Spleen (tissue), 11 donors: Measurements from ENCODE around the gene SEZ6L2. TPM values are rescaled to one million over a fixed set of nuclear protein-coding genes. Genes with fewer than 3 reads are reported as not detected.

Experiments
- DNase-seq: peaks from one replicate; pipeline ENCODE4 v3.0.0-alpha.2; 2020
- H3K27ac ChIP-seq, 8 donors: fragments of 200-600 bp; sonication (generic) in 7 of 8; 1 replicate in 4 of 8; 2 replicates in 4 of 8; pipeline versions ENCODE4 v1.5.0 to v1.8.0; 2016 to 2021; ENCODE audit warnings: inconsistent platforms in 4 of 8, mild to moderate bottlenecking in 4 of 8, moderate library complexity in 1 of 8
- H3K27me3 ChIP-seq, 7 donors: fragments of 200-600 bp; sonication (generic) in 6 of 7; replicated peaks in 1 of 7; 1 replicate in 4 of 7; 2 replicates in 3 of 7; pipeline versions ENCODE4 v1.5.0 to v1.8.0; 2016 to 2021; ENCODE audit warnings: inconsistent platforms in 3 of 7, mild to moderate bottlenecking in 1 of 7
- H3K36me3 ChIP-seq, 6 donors: fragments of 200-600 bp; sonication (generic) in 5 of 6; 1 replicate in 4 of 6; 2 replicates in 2 of 6; pipeline versions ENCODE4 v1.5.0 to v1.8.0; 2016 to 2021; ENCODE audit warnings: inconsistent platforms in 2 of 6
- H3K4me1 ChIP-seq, 6 donors: fragments of 200-600 bp; sonication (generic) in 5 of 6; 1 replicate in 3 of 6; 2 replicates in 3 of 6; pipeline versions ENCODE4 v1.5.0 to v1.8.0; 2016 to 2021; ENCODE audit warnings: inconsistent platforms in 3 of 6
- H3K4me3 ChIP-seq, 8 donors: fragments of 200-600 bp; sonication (generic) in 7 of 8; 1 replicate in 4 of 8; 2 replicates in 4 of 8; pipeline versions ENCODE4 v1.5.0 to v1.8.0; 2016 to 2021; ENCODE audit warnings: inconsistent platforms in 4 of 8, mild to moderate bottlenecking in 4 of 8, moderate library complexity in 2 of 8
- H3K9me3 ChIP-seq, 8 donors: fragments of 200-600 bp; sonication (generic) in 7 of 8; 1 replicate in 4 of 8; 2 replicates in 4 of 8; pipeline versions ENCODE4 v1.5.0 to v1.8.0; 2016 to 2021; ENCODE audit warnings: inconsistent platforms in 4 of 8
- CTCF ChIP-seq, 11 experiments: fragments of 200-600 bp in 7 of 11; fragments of 450-650 bp in 4 of 11; sonication (generic) in 4 of 11; IDR thresholded peaks in 8 of 11; conservative IDR thresholded peaks in 3 of 11; 1 replicate in 7 of 11; 2 replicates in 4 of 11; pipeline versions ENCODE4 v1.4.0 to v1.8.0; 2016 to 2021; ENCODE audit warnings: antibody characterized with exemption in 11 of 11, inconsistent platforms in 4 of 11, mild to moderate bottlenecking in 1 of 11
- POLR2A ChIP-seq, 3 donors: fragments of 450-650 bp; IDR thresholded peaks; one replicate each; pipeline ENCODE4 v1.5.1; 2017; ENCODE audit warnings: antibody characterized with exemption in 3 of 3, mild to moderate bottlenecking in 1 of 3
- POLR2AphosphoS5 ChIP-seq, 3 donors: sonication (generic); formaldehyde crosslinking; IDR thresholded peaks; one replicate each; pipeline ENCODE4 v1.5.1; 2017; ENCODE audit warnings: antibody characterized with exemption in 3 of 3
- WGBS, 5 donors: extraction: QIAGEN DNeasy Blood & Tissue Kit in 3 of 5; methylation state at CpG; one replicate each; pipeline versions ENCODE4 v1.1.5 to v1.1.7; 2013 to 2018; 5-methylcytosine and 5-hydroxymethylcytosine counted together
- intact Hi-C: fragments of 100-400 bp; cut with DNase I; formaldehyde crosslinking; loops from one replicate; pipeline ENCODE4 v1.15.0; 2023; ENCODE audit warnings: low total_unique reads
- polyA plus RNA-seq, 3 donors: library from polyadenylated mRNA; stranded (reverse); fragments of 200-250 nt; gene quantifications; one replicate each; pipeline ENCODE4 v1.2.1, GENCODE V29; 2013
- total RNA-seq, 7 donors: library from RNA; depleted of rRNA in 3 of 7; stranded (reverse); fragments of >200 nt in 3 of 7; fragmentation: NEBNext Ultra II Directional in 4 of 7; extraction: Animal tissue kit (Norgen Biotek cat#: 25700) in 4 of 7; gene quantifications; one replicate each; pipeline versions ENCODE4 v1.1.0 to v1.2.1, GENCODE V29; 2016 to 2021
- donor health status: healthy with polysubstance abuse.
- donor health status: DM: no; HTN: no; CAD: no; lungs with moderate emphysema.
- donor health status: DM: no; HTN: no; CAD: no.
- donor health status: Bipolar disorder and iron deficiency.
- donor health status: healthy.
- donor health status: DM: no; HTN: no; CAD: no.
- donor health status: DM: yes; HTN: yes; CAD: no.

Gene SEZ6L2
- total and polyA plus RNA-seq, 10 donors: 0.35 to 4.1 (median 2.1) TPM

- Histone ChIP-seq H3K27ac (peak within 1 kb of the TSS; percentile 84 to 94 (median 89)), H3K9me3 (no peaks in the 10 kb centered on the region), H3K4me1 (peaks cover 12 to 40% (median 29%) of the 10 kb centered on the region in 6 donors), H3K4me3 (peak within 1 kb of the TSS; percentile 89 to 100 (median 98)), H3K27me3 (no peaks in the 10 kb centered on the region), H3K36me3 (peaks cover 0 to 29% (median 16%) of the 10 kb centered on the region in 6 donors)
- WGBS, 5 donors: 0 to 2% (median 1%) methylated on average over 43 to 89 of the region's 89 CpGs
- DNase-seq: peak; percentile 95
- TF ChIP-seq CTCF (IDR thresholded peaks at IDR 0.05 in 8 of 11, conservative IDR thresholded peaks at IDR 0.05 in 3 of 11) (peak in 2 of 11 experiments; percentile 3 to 30), POLR2AphosphoS5 (IDR thresholded peaks at IDR 0.05) (peak; percentile 97 to 98 (median 98)), POLR2A (IDR thresholded peaks at IDR 0.05) (peak in 2 of 3 donors; percentile 47 to 85)
- intact Hi-C loops: no loop called here
These were observed 26.7 kb upstream of the SEZ6L2 start, which contains the start of gene KCTD13 for GRCh38 chr16:29925781-29926710. Gene KCTD13, minus strand, starts transcription at chr16:29926226. Its CDS starts 193 bp downstream, at chr16:29926033.

- peak overlapping the region in 6 of 8 donors; percentile 84 to 94 (median 90) for H3K27ac ChIP-seq
- H3K27me3 ChIP-seq: no peaks in the 10 kb centered on the region
- peaks cover 12 to 40% (median 29%) of the 10 kb centered on the region in 6 donors for H3K4me1 ChIP-seq
- peaks cover 0 to 38% (median 23%) of the 10 kb centered on the region in 6 donors for H3K36me3 ChIP-seq
- WGBS, 5 donors: 10 to 15% (median 13%) methylated on average over 7 to 9 of the region's 9 CpGs
- no peak for DNase-seq
- TF ChIP-seq POLR2AphosphoS5 (IDR thresholded peaks at IDR 0.05): no peak
- no peak for TF ChIP-seq CTCF (IDR thresholded peaks at IDR 0.05 in 8 of 11, conservative IDR thresholded peaks at IDR 0.05 in 3 of 11)
- no peak for TF ChIP-seq POLR2A (IDR thresholded peaks at IDR 0.05)
- intact Hi-C loops: no loop called here
- H3K4me3 ChIP-seq: peak overlapping the region; percentile 89 to 100 (median 98)
- H3K9me3 ChIP-seq: no peaks in the 10 kb centered on the region
These were observed 25.9 kb upstream of the SEZ6L2 start for GRCh38 chr16:29925105-29925756.

GRCh38 chr16:29922986-29923501, 23.7 kb upstream of the SEZ6L2 start:
- Histone ChIP-seq H3K36me3 (peaks cover 3 to 59% (median 38%) of the 10 kb centered on the region in 6 donors), H3K27me3 (no peaks in the 10 kb centered on the region), H3K9me3 (no peaks in the 10 kb centered on the region), H3K4me1 (peaks cover 12 to 39% (median 29%) of the 10 kb centered on the region in 6 donors), H3K27ac (no peak overlapping the region), H3K4me3 (no peak overlapping the region)
- TF ChIP-seq POLR2A (IDR thresholded peaks at IDR 0.05): no peak
- no peak for TF ChIP-seq CTCF (IDR thresholded peaks at IDR 0.05 in 8 of 11, conservative IDR thresholded peaks at IDR 0.05 in 3 of 11)
- no peak for TF ChIP-seq POLR2AphosphoS5 (IDR thresholded peaks at IDR 0.05)
- intact Hi-C loops: no loop called here
- DNase-seq: no peak
- WGBS, 5 donors: 97 to 99% (median 98%) methylated on average over 11 to 12 of the region's 12 CpGs
